Peyer's patch (tissue), 4 donors: ENCODE measurements around the gene SPINK6.

ENCODE experiments used
- CTCF ChIP-seq, 6 experiments: fragments of 450-650 bp in 4 of 6; fragments of 200-600 bp in 2 of 6; sonication (generic) in 1 of 6; IDR thresholded peaks; one replicate each; pipeline ENCODE4 v1.5.1; 2017 to 2019; ENCODE audit warnings: antibody characterized with exemption in 6 of 6, mild to moderate bottlenecking in 3 of 6, moderate library complexity in 1 of 6
- POLR2A ChIP-seq, 2 donors: fragments of 450-650 bp; IDR thresholded peaks; one replicate each; pipeline ENCODE4 v1.5.1; 2017; ENCODE audit warnings: antibody characterized with exemption in 2 of 2, mild to moderate bottlenecking in 2 of 2, moderate library complexity in 2 of 2

DNA sequence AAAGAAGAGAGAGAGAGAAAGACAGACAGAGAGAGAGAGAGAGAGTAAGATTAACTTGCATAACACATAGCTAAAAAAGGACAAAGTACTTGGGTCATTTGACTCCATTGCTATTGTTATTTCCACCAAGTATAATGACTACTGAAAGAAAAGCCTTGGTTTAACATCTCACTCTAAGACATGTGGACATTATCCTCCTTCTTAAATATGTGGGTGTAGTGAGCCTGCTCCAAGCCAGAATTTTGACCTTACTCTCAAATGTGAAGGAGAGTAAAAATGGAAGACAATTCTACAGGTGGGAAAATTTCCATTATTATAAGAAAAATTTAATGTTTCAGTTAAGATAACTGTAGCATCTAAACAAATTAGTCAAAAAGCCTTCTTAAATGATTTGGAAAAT lies 27.0 kb downstream of the SPINK6 start:
- TF ChIP-seq POLR2A (IDR thresholded peaks at IDR 0.05), result no peak
- TF ChIP-seq CTCF (IDR thresholded peaks at IDR 0.05), result no peak
